Measurements from ENCODE around the gene DNAL4. TPM values are rescaled to one million over a fixed set of nuclear protein-coding genes. Genes with fewer than 3 reads are reported as not detected.

Gene DNAL4
- total RNA-seq, 1 donor from 2014 or later, result 19.4 TPM

DNA sequence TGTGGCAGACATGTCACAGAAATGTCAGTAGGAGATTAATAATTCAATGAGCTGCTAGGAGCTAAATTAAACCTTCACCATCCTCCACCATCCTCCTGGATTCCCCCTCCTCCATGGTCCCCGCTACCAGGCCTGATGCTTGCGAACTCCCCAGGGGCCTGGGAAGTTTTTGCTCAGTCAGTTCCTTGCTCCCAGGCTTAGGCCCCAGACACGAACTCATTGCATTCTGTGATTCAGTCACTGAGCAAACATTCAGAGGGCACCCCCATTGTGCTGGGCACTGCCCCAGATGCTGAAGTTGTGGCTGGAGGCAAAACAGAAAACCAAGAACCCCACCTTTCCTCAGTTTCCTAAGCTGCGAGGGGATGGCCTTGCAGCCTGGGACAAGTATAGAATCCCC lies 35.5 kb upstream of the DNAL4 start:
- H3K4me1 Mint-ChIP-seq (ENCODE audit: low read depth, unreplicated experiment), result peaks cover 5% of the 10 kb centered on the region
- H3K9me3 Mint-ChIP-seq (ENCODE audit: unreplicated experiment), result peaks cover 3% of the 10 kb centered on the region
- H3K36me3 Mint-ChIP-seq (ENCODE audit: unreplicated experiment), result no peaks in the 10 kb centered on the region
- peak; percentile 9 for DNase-seq
- TF ChIP-seq, protein P1, sequence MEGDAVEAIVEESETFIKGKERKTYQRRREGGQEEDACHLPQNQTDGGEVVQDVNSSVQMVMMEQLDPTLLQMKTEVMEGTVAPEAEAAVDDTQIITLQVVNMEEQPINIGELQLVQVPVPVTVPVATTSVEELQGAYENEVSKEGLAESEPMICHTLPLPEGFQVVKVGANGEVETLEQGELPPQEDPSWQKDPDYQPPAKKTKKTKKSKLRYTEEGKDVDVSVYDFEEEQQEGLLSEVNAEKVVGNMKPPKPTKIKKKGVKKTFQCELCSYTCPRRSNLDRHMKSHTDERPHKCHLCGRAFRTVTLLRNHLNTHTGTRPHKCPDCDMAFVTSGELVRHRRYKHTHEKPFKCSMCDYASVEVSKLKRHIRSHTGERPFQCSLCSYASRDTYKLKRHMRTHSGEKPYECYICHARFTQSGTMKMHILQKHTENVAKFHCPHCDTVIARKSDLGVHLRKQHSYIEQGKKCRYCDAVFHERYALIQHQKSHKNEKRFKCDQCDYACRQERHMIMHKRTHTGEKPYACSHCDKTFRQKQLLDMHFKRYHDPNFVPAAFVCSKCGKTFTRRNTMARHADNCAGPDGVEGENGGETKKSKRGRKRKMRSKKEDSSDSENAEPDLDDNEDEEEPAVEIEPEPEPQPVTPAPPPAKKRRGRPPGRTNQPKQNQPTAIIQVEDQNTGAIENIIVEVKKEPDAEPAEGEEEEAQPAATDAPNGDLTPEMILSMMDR (IDR thresholded peaks at IDR 0.05; ENCODE audit: partially characterized antibody, unreplicated experiment), result no peak
- peaks cover 1% of the 10 kb centered on the region for H3K27me3 Mint-ChIP-seq (ENCODE audit: unreplicated experiment)
- no peak overlapping the region for H3K4me3 Mint-ChIP-seq (ENCODE audit: unreplicated experiment)
- H3K27ac Mint-ChIP-seq (ENCODE audit: unreplicated experiment), result no peak overlapping the region

DNA sequence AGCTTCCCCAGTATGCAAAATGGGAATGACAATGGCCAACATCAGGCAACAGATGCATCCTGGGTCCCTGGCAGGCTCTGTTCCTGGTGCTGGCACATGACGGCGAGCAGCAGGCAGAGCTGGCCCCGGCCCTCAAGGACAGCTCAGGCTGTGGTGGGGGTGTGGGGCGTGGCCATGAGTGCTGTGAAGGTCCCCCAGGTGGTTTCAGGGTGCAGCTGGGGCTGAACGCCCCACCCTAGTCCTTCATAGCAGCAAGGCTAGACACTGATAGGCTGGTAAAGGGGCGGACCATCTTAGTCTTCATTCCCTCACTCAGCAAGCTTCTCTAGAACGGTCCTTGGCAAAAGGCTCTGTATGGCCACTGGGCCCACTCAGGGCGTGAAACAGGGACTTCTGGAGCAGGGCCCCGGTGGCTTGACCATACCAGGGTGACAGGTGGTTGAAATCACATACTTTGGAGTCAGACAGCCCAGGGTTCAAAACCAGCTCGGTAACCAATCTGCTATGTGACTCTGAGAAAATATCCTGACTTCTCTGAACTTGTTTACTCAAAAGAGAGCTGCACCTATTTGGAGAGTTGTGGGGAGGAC lies 34.8 kb upstream of the DNAL4 start:
- Mint-ChIP-seq H3K4me1 (ENCODE audit: low read depth, unreplicated experiment) (no peaks in the 10 kb centered on the region), H3K9me3 (ENCODE audit: unreplicated experiment) (peaks cover 3% of the 10 kb centered on the region), H3K27me3 (ENCODE audit: unreplicated experiment) (peaks cover 3% of the 10 kb centered on the region), H3K4me3 (ENCODE audit: unreplicated experiment) (no peak overlapping the region), H3K27ac (ENCODE audit: unreplicated experiment) (no peak overlapping the region), H3K36me3 (ENCODE audit: unreplicated experiment) (no peaks in the 10 kb centered on the region)
- TF ChIP-seq, protein P1 (IDR thresholded peaks at IDR 0.05; ENCODE audit: partially characterized antibody, unreplicated experiment), result no peak
- DNase-seq, result peak; percentile 11

DNA sequence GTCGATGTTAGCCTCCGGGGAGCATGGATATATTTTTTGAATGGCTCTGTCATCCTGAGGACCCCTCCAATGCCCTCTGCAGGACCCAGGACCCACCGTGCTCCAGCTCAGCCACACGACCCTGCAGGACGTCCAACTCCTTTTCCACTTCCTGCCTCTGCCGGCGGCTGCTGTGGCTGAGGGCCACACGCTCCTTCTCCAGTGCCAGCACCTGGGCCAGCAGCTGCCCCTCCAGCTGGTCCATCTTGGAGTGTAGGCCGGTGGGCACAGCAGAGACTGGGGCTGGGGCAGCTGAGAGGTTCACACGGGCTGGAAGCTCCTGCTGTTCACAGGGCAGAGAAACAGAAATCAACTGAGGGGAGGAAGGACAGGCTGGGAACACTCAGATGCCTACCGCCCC lies 34.2 kb upstream of the DNAL4 start:
- H3K36me3 Mint-ChIP-seq (ENCODE audit: unreplicated experiment), result no peaks in the 10 kb centered on the region
- DNase-seq, result no peak
- H3K27ac Mint-ChIP-seq (ENCODE audit: unreplicated experiment), result no peak overlapping the region

DNA sequence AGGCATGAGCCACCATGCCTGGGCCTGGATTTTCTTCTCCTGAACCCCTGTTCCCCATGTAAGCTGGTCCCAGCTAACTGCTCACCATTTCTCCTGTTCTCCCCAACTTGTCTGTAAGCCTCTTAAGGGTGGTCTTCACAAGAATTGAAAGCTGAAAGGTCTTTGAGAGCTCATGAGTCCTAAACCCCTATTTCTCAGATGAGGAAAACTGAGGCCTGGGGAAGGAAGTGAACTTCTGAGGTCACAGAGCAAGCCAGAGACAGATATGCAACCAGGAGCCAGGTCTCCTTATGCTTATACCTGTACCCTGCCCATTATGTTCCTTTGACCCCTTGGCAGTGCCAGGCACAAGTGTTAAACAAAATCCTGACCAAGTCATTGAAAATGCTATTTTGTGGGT lies 33.6 kb upstream of the DNAL4 start:
- no peak for DNase-seq
- Mint-ChIP-seq H3K36me3 (ENCODE audit: unreplicated experiment) (no peaks in the 10 kb centered on the region), H3K4me3 (ENCODE audit: unreplicated experiment) (no peak overlapping the region), H3K4me1 (ENCODE audit: low read depth, unreplicated experiment) (no peaks in the 10 kb centered on the region), H3K9me3 (ENCODE audit: unreplicated experiment) (peaks cover 3% of the 10 kb centered on the region), H3K27me3 (ENCODE audit: unreplicated experiment) (peaks cover 3% of the 10 kb centered on the region), H3K27ac (ENCODE audit: unreplicated experiment) (no peak overlapping the region)
- TF ChIP-seq, protein P1 (IDR thresholded peaks at IDR 0.05; ENCODE audit: partially characterized antibody, unreplicated experiment), result no peak

More for the DNA sequence above, 34.2 kb upstream of the DNAL4 start:
- TF ChIP-seq, protein P1 (IDR thresholded peaks at IDR 0.05; ENCODE audit: partially characterized antibody, unreplicated experiment), result no peak
- H3K4me3 Mint-ChIP-seq (ENCODE audit: unreplicated experiment), result no peak overlapping the region
- peaks cover 3% of the 10 kb centered on the region for H3K9me3 Mint-ChIP-seq (ENCODE audit: unreplicated experiment)
- peaks cover 3% of the 10 kb centered on the region for H3K27me3 Mint-ChIP-seq (ENCODE audit: unreplicated experiment)
- no peaks in the 10 kb centered on the region for H3K4me1 Mint-ChIP-seq (ENCODE audit: low read depth, unreplicated experiment)

DNA sequence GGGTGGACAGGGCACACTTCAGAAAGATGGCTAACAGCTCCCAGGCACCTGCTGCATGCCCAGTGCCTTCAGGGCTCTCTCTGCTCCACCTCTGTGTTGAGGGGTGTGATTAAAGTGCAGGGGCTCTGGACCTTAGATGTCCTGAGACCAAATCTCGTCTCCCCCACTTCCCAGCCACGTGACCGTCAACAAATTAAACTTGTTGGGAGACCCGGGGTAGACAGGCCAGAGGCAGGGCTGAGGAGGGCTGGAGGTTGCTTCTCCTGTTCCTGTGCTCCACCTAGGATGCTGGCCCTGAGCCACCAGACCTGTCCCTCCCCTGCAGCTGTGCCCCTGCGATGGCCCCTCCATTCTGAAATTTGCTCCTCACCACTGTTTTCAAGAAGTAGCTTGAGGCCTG lies 32.9 kb upstream of the DNAL4 start:
- Mint-ChIP-seq H3K36me3 (ENCODE audit: unreplicated experiment) (no peaks in the 10 kb centered on the region), H3K4me1 (ENCODE audit: low read depth, unreplicated experiment) (no peaks in the 10 kb centered on the region), H3K27me3 (ENCODE audit: unreplicated experiment) (peaks cover 3% of the 10 kb centered on the region), H3K9me3 (ENCODE audit: unreplicated experiment) (peaks cover 3% of the 10 kb centered on the region), H3K4me3 (ENCODE audit: unreplicated experiment) (no peak overlapping the region), H3K27ac (ENCODE audit: unreplicated experiment) (no peak overlapping the region)
- TF ChIP-seq, protein P1 (IDR thresholded peaks at IDR 0.05; ENCODE audit: partially characterized antibody, unreplicated experiment), result no peak
- no peak for DNase-seq

Data from glutamatergic neuron (in vitro differentiated cells).